HepG2 (cell line): ENCODE measurements around the gene ELMO2. TPM values are rescaled to one million over a fixed set of nuclear protein-coding genes. Genes with fewer than 3 reads are reported as not detected.

Source experiments
- ATAC-seq: fragments of 200-7000 bp; cut with Tn5 transposase; 3 replicates; pipeline ENCODE4 v1.9.1; 2020; ENCODE audit warnings: mild to moderate bottlenecking, moderate library complexity
- BruUV-seq: library from RNA; stranded (reverse); fragments of 400-500 nt; replicated peaks from 2 replicates; lab custom pipeline; 2021; lab: Mats Ljungman, UMichigan
- CTCF ChIA-PET: fragments of 300-600 bp; formaldehyde crosslinking; extraction: SDS; loops from one replicate; lab custom pipeline; 2021; ENCODE audit warnings: low total read pairs, inconsistent platforms, low intra/inter-chr PET ratio; lab: Yijun Ruan, JAX
- POLR2A ChIA-PET: fragments of 350-600 bp; sonication (Branson Sonifier 250); formaldehyde crosslinking; loops from one replicate; lab custom pipeline; 2020; ENCODE audit warnings: antibody characterized with exemption, inconsistent platforms; lab: Yijun Ruan, JAX
- DNase-seq: peaks from one replicate; pipeline ENCODE4 v3.0.0-alpha.2; 2015; ENCODE audit warnings: low spot score
- FAIRE-seq: peaks from 3 replicates; lab custom pipeline; 2011; peaks lifted over from hg19 to GRCh38; lab: Jason Lieb, UNC
- H2AFZ ChIP-seq: one replicate; pipeline ENCODE4 v1.6.1; 2011; ENCODE audit warnings: low read length, inconsistent platforms
- H3K27ac ChIP-seq: fragments of 300-600 bp; 3 replicates; pipeline ENCODE4 v1.8.0; 2011; ENCODE audit warnings: mixed run types, mild to moderate bottlenecking, mixed read lengths, low read length, inconsistent platforms; ENCODE audit not compliant: insufficient read depth; ENCODE audit errors: extremely low read length
- H3K27me3 ChIP-seq, 2 experiments: fragments of 200-600 bp in 1 of 2; 2 replicates in 1 of 2; 3 replicates in 1 of 2; pipeline versions ENCODE4 v1.6.0 to v1.8.0; 2011; ENCODE audit warnings: low read length in 2 of 2, mild to moderate bottlenecking in 2 of 2, moderate library complexity in 2 of 2, inconsistent platforms in 1 of 2; ENCODE audit not compliant: insufficient read depth in 2 of 2, control insufficient read depth in 1 of 2
- H3K36me3 ChIP-seq, 2 experiments: fragments of 200-600 bp in 1 of 2; replicated peaks in 1 of 2; 2 replicates in 1 of 2; 3 replicates in 1 of 2; pipeline versions ENCODE4 v1.5.1 to v1.8.0; 2011; ENCODE audit warnings: low read length in 2 of 2, inconsistent platforms in 1 of 2; ENCODE audit not compliant: insufficient read depth in 2 of 2, control insufficient read depth in 1 of 2
- H3K4me1 ChIP-seq: 2 replicates; pipeline ENCODE4 v1.5.1; 2012; ENCODE audit warnings: low read length, inconsistent platforms; ENCODE audit not compliant: insufficient read depth
- H3K4me2 ChIP-seq: 2 replicates; pipeline ENCODE4 v1.6.0; 2011; ENCODE audit warnings: low read depth, low read length, inconsistent platforms
- H3K4me3 ChIP-seq, 3 experiments: fragments of 200-600 bp in 1 of 3; sonication (generic), shearing (Covaris generic) in 1 of 3; replicated peaks in 1 of 3; 2 replicates each; pipeline ENCODE4 v1.5.1; 2011 to 2016; ENCODE audit warnings: low read length in 3 of 3, inconsistent platforms in 2 of 3, low read depth in 2 of 3, mild to moderate bottlenecking in 2 of 3, control low read depth in 1 of 3, mixed read lengths in 1 of 3; ENCODE audit not compliant: insufficient read depth in 1 of 3
- H3K79me2 ChIP-seq: one replicate; pipeline ENCODE4 v1.6.1; 2011; ENCODE audit warnings: low read length, inconsistent platforms; ENCODE audit not compliant: insufficient read depth
- H3K9ac ChIP-seq: 2 replicates; pipeline ENCODE4 v1.6.0; 2011; ENCODE audit warnings: mild to moderate bottlenecking, low read depth, low read length, inconsistent platforms; ENCODE audit not compliant: insufficient read depth
- H3K9me3 ChIP-seq: 2 replicates; pipeline ENCODE4 v1.5.1; 2012; ENCODE audit warnings: mild to moderate bottlenecking, low read length
- H4K20me1 ChIP-seq: 2 replicates; pipeline ENCODE4 v1.6.0; 2011; ENCODE audit warnings: inconsistent platforms, mild to moderate bottlenecking, low read length, moderate library complexity; ENCODE audit not compliant: insufficient read depth
- KDM4B ChIP-seq: sonication (generic); formaldehyde crosslinking; IDR thresholded peaks from 2 replicates; pipeline ENCODE4 v1.4.0; 2020; ENCODE audit warnings: missing genetic modification reagents
- MBD4 ChIP-seq: IDR thresholded peaks from 2 replicates; pipeline ENCODE4 v1.6.1; 2012; ENCODE audit warnings: low read length, inconsistent platforms, borderline replicate concordance
- NR2F6 ChIP-seq, 2 experiments: IDR thresholded peaks; 2 replicates each; pipeline ENCODE4 v1.6.1; 2016; ENCODE audit warnings: antibody characterized with exemption in 1 of 2, mild to moderate bottlenecking in 1 of 2
- POLR2G ChIP-seq: fragments of 200-400 bp; formaldehyde crosslinking; IDR thresholded peaks from 2 replicates; pipeline ENCODE4 v1.6.1; 2018; ENCODE audit warnings: mild to moderate bottlenecking, low read depth, low read length, moderate library complexity
- RAD51 ChIP-seq: fragments of 450-650 bp; IDR thresholded peaks from 2 replicates; pipeline ENCODE4 v1.6.1; 2016; ENCODE audit warnings: borderline replicate concordance
- ZFP36L2 ChIP-seq: sonication (generic); formaldehyde crosslinking; IDR thresholded peaks from 2 replicates; pipeline ENCODE4 v1.4.0; 2020; ENCODE audit warnings: missing genetic modification reagents
- ZFY ChIP-seq: sonication (generic); formaldehyde crosslinking; IDR thresholded peaks from 2 replicates; pipeline ENCODE4 v1.4.0; 2020; ENCODE audit warnings: missing genetic modification reagents
- ZMYM3 ChIP-seq: sonication (generic); formaldehyde crosslinking; IDR thresholded peaks from 2 replicates; pipeline ENCODE4 v1.5.1; 2020; ENCODE audit warnings: mild to moderate bottlenecking, missing genetic modification reagents
- ZNF230 ChIP-seq: sonication (generic); formaldehyde crosslinking; IDR thresholded peaks from 2 replicates; pipeline ENCODE4 v1.4.0; 2020; ENCODE audit warnings: mild to moderate bottlenecking, missing genetic modification reagents
- ZNF331 ChIP-seq: sonication (generic); formaldehyde crosslinking; IDR thresholded peaks from 2 replicates; pipeline ENCODE4 v1.4.0; 2020; ENCODE audit warnings: missing genetic modification reagents
- ZNF768 ChIP-seq: sonication (generic); formaldehyde crosslinking; IDR thresholded peaks from 2 replicates; pipeline ENCODE4 v1.4.0; 2020; ENCODE audit warnings: missing genetic modification reagents
- WGBS: methylation state at CpG from one replicate; pipeline ENCODE4 v1.1.6; 2017; ENCODE audit warnings: low lambda C conversion rate; 5-methylcytosine and 5-hydroxymethylcytosine counted together
- in situ Hi-C: cut with HindIII; loops from 2 replicates; pipeline ENCODE4 v1.10.0; 2017; ENCODE audit warnings: low pct_unique_long_range_greater_than_20kb; ENCODE audit not compliant: extremely low pct_ligation_motif_present
- intact Hi-C: fragments of 100-400 bp; cut with micrococcal nuclease; formaldehyde crosslinking; loops from one replicate; pipeline ENCODE4 v1.10.0; 2022; ENCODE audit not compliant: unreplicated experiment
- polyA plus RNA-seq, 8 experiments: library from polyadenylated mRNA; depleted of rRNA in 3 of 8; stranded (reverse) in 7 of 8; unstranded in 1 of 8; fragments of >200 nt; fragmentation: Illumina TruSeq in 4 of 8; extraction: Trizol in 4 of 8; gene quantifications; 2 replicates each; pipeline versions ENCODE4 v1.2.1 to v1.2.3, GENCODE V29; 2011 to 2016; ENCODE audit warnings: low read depth in 4 of 8, missing spikeins in 1 of 8, mixed read lengths in 1 of 8; ENCODE audit not compliant: insufficient read depth in 1 of 8
- total RNA-seq, 5 experiments: library from RNA; depleted of rRNA; stranded (reverse); fragments of >200 nt; fragmentation: Illumina TruSeq; extraction: Trizol; gene quantifications; 2 replicates each; pipeline ENCODE4 v1.2.3, GENCODE V29; 2016; ENCODE audit warnings: low read depth in 1 of 5
- TF ChIP-seq, protein P1 (sequence below): sonication (generic); formaldehyde crosslinking; IDR thresholded peaks from 2 replicates; pipeline ENCODE4 v1.4.0; 2020; ENCODE audit warnings: missing genetic modification reagents
- TF ChIP-seq, protein P2 (sequence below): sonication (generic); formaldehyde crosslinking; IDR thresholded peaks from 2 replicates; pipeline ENCODE4 v1.4.0; 2020; ENCODE audit warnings: mild to moderate bottlenecking, missing genetic modification reagents
- TF ChIP-seq, protein P3 (sequence below): sonication (generic); formaldehyde crosslinking; IDR thresholded peaks from 2 replicates; pipeline ENCODE4 v1.4.0; 2020; ENCODE audit warnings: missing genetic modification reagents
- TF ChIP-seq, protein P4 (sequence below): sonication (generic); formaldehyde crosslinking; IDR thresholded peaks from 2 replicates; pipeline ENCODE4 v1.8.0; 2022; ENCODE audit warnings: mild to moderate bottlenecking, missing genetic modification reagents, borderline replicate concordance

ELMO2 gene
- total and polyA plus RNA-seq, 2 of the 13 experiments (the other 11 are each of a cell fraction or from before 2014, with no cell fraction given): 30.6 to 35.7 TPM

DNA sequence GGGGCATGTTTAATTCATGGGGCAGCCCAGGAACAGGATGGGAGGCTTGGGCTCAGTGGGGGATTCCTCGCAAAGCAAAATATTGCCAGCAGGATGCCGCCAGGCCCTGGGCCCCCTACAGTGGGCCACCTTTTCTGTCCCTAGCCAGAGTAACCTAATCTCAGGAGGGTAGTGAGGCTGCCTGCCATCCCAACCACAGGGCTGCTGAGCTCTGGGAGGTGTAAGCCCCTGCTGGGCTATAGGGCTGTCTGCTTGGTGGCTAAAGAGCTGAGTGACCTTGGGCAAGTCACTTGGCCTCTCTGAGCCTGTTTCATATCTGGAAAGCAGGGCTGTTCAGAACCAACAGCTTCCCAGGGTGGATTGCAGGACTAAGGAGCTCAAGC, 62.4 kb downstream of the ELMO2 start:
- peaks cover 9 to 32% of the 10 kb centered on the region in 2 experiments; a peak in 4 of 5 replicates for H3K27me3 ChIP-seq
- POLR2A ChIA-PET: interaction anchor here (3.3 kb wide), 1 partner anchor 20 kb away, joined by 13 read pairs; no protein-coding TSS in a partner anchor
- no peak for TF ChIP-seq ZFY (CRISPR knock-in tag)
- TF ChIP-seq ZNF230 (CRISPR knock-in tag): no peak
- TF ChIP-seq, protein P1, sequence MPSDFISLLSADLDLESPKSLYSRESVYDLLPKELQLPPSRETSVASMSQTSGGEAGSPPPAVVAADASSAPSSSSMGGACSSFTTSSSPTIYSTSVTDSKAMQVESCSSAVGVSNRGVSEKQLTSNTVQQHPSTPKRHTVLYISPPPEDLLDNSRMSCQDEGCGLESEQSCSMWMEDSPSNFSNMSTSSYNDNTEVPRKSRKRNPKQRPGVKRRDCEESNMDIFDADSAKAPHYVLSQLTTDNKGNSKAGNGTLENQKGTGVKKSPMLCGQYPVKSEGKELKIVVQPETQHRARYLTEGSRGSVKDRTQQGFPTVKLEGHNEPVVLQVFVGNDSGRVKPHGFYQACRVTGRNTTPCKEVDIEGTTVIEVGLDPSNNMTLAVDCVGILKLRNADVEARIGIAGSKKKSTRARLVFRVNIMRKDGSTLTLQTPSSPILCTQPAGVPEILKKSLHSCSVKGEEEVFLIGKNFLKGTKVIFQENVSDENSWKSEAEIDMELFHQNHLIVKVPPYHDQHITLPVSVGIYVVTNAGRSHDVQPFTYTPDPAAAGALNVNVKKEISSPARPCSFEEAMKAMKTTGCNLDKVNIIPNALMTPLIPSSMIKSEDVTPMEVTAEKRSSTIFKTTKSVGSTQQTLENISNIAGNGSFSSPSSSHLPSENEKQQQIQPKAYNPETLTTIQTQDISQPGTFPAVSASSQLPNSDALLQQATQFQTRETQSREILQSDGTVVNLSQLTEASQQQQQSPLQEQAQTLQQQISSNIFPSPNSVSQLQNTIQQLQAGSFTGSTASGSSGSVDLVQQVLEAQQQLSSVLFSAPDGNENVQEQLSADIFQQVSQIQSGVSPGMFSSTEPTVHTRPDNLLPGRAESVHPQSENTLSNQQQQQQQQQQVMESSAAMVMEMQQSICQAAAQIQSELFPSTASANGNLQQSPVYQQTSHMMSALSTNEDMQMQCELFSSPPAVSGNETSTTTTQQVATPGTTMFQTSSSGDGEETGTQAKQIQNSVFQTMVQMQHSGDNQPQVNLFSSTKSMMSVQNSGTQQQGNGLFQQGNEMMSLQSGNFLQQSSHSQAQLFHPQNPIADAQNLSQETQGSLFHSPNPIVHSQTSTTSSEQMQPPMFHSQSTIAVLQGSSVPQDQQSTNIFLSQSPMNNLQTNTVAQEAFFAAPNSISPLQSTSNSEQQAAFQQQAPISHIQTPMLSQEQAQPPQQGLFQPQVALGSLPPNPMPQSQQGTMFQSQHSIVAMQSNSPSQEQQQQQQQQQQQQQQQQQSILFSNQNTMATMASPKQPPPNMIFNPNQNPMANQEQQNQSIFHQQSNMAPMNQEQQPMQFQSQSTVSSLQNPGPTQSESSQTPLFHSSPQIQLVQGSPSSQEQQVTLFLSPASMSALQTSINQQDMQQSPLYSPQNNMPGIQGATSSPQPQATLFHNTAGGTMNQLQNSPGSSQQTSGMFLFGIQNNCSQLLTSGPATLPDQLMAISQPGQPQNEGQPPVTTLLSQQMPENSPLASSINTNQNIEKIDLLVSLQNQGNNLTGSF (CRISPR knock-in tag): no peak
- no peak for TF ChIP-seq RAD51
- TF ChIP-seq, protein P2, sequence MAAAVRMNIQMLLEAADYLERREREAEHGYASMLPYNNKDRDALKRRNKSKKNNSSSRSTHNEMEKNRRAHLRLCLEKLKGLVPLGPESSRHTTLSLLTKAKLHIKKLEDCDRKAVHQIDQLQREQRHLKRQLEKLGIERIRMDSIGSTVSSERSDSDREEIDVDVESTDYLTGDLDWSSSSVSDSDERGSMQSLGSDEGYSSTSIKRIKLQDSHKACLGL: 0 out of 2 replicates have a peak, but pooled peaks have one; percentile 0
- TF ChIP-seq ZNF331 (CRISPR knock-in tag): no peak
- peak; percentile 96 for TF ChIP-seq ZNF768
- TF ChIP-seq, protein P3, sequence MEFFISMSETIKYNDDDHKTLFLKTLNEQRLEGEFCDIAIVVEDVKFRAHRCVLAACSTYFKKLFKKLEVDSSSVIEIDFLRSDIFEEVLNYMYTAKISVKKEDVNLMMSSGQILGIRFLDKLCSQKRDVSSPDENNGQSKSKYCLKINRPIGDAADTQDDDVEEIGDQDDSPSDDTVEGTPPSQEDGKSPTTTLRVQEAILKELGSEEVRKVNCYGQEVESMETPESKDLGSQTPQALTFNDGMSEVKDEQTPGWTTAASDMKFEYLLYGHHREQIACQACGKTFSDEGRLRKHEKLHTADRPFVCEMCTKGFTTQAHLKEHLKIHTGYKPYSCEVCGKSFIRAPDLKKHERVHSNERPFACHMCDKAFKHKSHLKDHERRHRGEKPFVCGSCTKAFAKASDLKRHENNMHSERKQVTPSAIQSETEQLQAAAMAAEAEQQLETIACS (CRISPR knock-in tag): no peak
- no peak for TF ChIP-seq MBD4
- no peak for TF ChIP-seq KDM4B (CRISPR knock-in tag)
- peak; percentile 12; the same call in 1 of the 2 replicates for TF ChIP-seq ZMYM3 (CRISPR knock-in tag)
- TF ChIP-seq NR2F6 (IDR thresholded peaks at IDR 0.05): no peak
- TF ChIP-seq NR2F6 (CRISPR knock-in tag; IDR thresholded peaks at IDR 0.05): no peak
- TF ChIP-seq, protein P4, sequence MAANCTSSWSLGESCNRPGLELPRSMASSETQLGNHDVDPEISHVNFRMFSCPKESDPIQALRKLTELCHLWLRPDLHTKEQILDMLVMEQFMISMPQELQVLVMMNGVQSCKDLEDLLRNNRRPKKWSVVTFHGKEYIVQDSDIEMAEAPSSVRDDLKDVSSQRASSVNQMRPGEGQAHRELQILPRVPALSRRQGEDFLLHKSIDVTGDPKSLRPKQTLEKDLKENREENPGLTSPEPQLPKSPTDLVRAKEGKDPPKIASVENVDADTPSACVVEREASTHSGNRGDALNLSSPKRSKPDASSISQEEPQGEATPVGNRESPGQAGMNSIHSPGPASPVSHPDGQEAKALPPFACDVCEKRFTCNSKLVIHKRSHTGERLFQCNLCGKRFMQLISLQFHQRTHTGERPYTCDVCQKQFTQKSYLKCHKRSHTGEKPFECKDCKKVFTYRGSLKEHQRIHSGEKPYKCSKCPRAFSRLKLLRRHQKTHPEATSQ (CRISPR knock-in tag): no peak
- TF ChIP-seq POLR2G: 0 out of 2 replicates have a peak, but pooled peaks have one; percentile 49
- no peak for TF ChIP-seq ZFP36L2 (CRISPR knock-in tag)
- TF ChIP-seq, all 625 proteins: peak for 4
- no peaks in the 10 kb centered on the region for H3K36me3 ChIP-seq
- H3K4me1 ChIP-seq: peaks cover 16% of the 10 kb centered on the region
- DNase-seq (no peak), ATAC-seq (peak; percentile 13), FAIRE-seq (no peak)
- CTCF ChIA-PET: no interaction called here
- H3K27ac ChIP-seq: no peak overlapping the region
- no peaks in the 10 kb centered on the region for H3K9me3 ChIP-seq
- H2AFZ ChIP-seq: no peak overlapping the region
- no TSS peak for BruUV-seq
- 79% methylated on average over 2 of the region's 2 CpGs for WGBS
- in situ Hi-C loops (no loop called here), intact Hi-C loops (no loop called here)
- H4K20me1 ChIP-seq: no peaks in the 10 kb centered on the region
- H3K9ac ChIP-seq: no peak overlapping the region
- H3K79me2 ChIP-seq: no peaks in the 10 kb centered on the region
- no peak overlapping the region for H3K4me2 ChIP-seq
- H3K4me3 ChIP-seq: no peak overlapping the region
